ENCODE results near the gene NOXA1. TPM values are rescaled to one million over a fixed set of nuclear protein-coding genes. Genes with fewer than 3 reads are reported as not detected.
A peak's percentile ranks its signal among the peaks of the same experiment; 100 is the strongest.

The NOXA1 gene
- total RNA-seq, 4 donors from 2014 or later: 6.3 to 11.4 (median 10.1) TPM

GRCh38 chr9:137410891-137411249 lies 12.3 kb upstream of the NOXA1 start:
- Histone ChIP-seq H3K9me3 (no peaks in the 10 kb centered on the region), H3K27me3 (peaks cover 0 to 4% of the 10 kb centered on the region in 2 donors), H3K36me3 (peaks cover 0 to 3% (median 0%) of the 10 kb centered on the region in 3 donors), H3K27ac (peak overlapping the region in 2 of 4 donors; percentile 9 to 66), H3K4me1 (peaks cover 0 to 38% (median 29%) of the 10 kb centered on the region in 4 donors), H3K4me3 (no peak overlapping the region)
- TF ChIP-seq EP300 (IDR thresholded peaks at IDR 0.05): no peak
- no peak for TF ChIP-seq CTCF (IDR thresholded peaks at IDR 0.05)
- TF ChIP-seq POLR2A (IDR thresholded peaks at IDR 0.05): no peak
- 87 to 88% methylated on average over 3 of the region's 15 CpGs for WGBS, 2 donors
- no peak for DNase-seq (ENCODE audit: low spot score in 2 of 2)

GRCh38 chr9:137411260-137411644 lies 11.9 kb upstream of the NOXA1 start:
- H3K4me3 ChIP-seq: peak overlapping the region in 1 of 4 donors; percentile 7

GRCh38 chr9:137411645-137412380 lies 11.4 kb upstream of the NOXA1 start:
- peak overlapping the region; percentile 36 to 80 (median 64) for H3K27ac ChIP-seq
- no peaks in the 10 kb centered on the region for H3K9me3 ChIP-seq
- peaks cover 0 to 31% (median 23%) of the 10 kb centered on the region in 4 donors for H3K4me1 ChIP-seq
- WGBS, 2 donors: 24 to 29% methylated on average over 13 to 21 of the region's 30 CpGs
- TF ChIP-seq EP300 (IDR thresholded peaks at IDR 0.05): no peak
- no peak for TF ChIP-seq CTCF (IDR thresholded peaks at IDR 0.05)
- TF ChIP-seq POLR2A (IDR thresholded peaks at IDR 0.05): no peak
- H3K36me3 ChIP-seq: peaks cover 0 to 8% (median 0%) of the 10 kb centered on the region in 3 donors
- H3K4me3 ChIP-seq: peak overlapping the region in 1 of 4 donors; percentile 7
- DNase-seq (ENCODE audit: low spot score in 2 of 2): peak; percentile 59 to 69
- H3K27me3 ChIP-seq: peaks cover 0 to under 1% of the 10 kb centered on the region in 2 donors

More at GRCh38 chr9:137411260-137411644, 11.9 kb upstream of the NOXA1 start:
- 51% methylated on average over 12 of the region's 17 CpGs; no CpG with 5 or more reads in 1 of the 2 donors for WGBS, 2 donors
- peaks cover 0 to 4% of the 10 kb centered on the region in 2 donors for H3K27me3 ChIP-seq
- peaks cover 0 to 3% (median 0%) of the 10 kb centered on the region in 3 donors for H3K36me3 ChIP-seq
- no peak for TF ChIP-seq EP300 (IDR thresholded peaks at IDR 0.05)
- TF ChIP-seq POLR2A (IDR thresholded peaks at IDR 0.05): no peak
- no peak for TF ChIP-seq CTCF (IDR thresholded peaks at IDR 0.05)
- peak overlapping the region in 2 of 4 donors; percentile 9 to 66 for H3K27ac ChIP-seq
- peaks cover 0 to 36% (median 28%) of the 10 kb centered on the region in 4 donors for H3K4me1 ChIP-seq
- DNase-seq (ENCODE audit: low spot score in 2 of 2): no peak
- no peaks in the 10 kb centered on the region for H3K9me3 ChIP-seq

GRCh38 chr9:137412431-137412830 lies 10.8 kb upstream of the NOXA1 start:
- Histone ChIP-seq H3K36me3 (peaks cover 0 to 14% (median 0%) of the 10 kb centered on the region in 3 donors), H3K27ac (peak overlapping the region in 3 of 4 donors; percentile 61 to 80 (median 68)), H3K9me3 (no peaks in the 10 kb centered on the region), H3K27me3 (no peaks in the 10 kb centered on the region), H3K4me3 (no peak overlapping the region), H3K4me1 (peaks cover 0 to 25% (median 17%) of the 10 kb centered on the region in 4 donors)
- DNase-seq (ENCODE audit: low spot score in 2 of 2): no peak
- WGBS, 2 donors: 64 to 66% methylated on average over 9 to 10 of the region's 10 CpGs
- TF ChIP-seq POLR2A (IDR thresholded peaks at IDR 0.05): no peak
- TF ChIP-seq EP300 (IDR thresholded peaks at IDR 0.05): no peak
- no peak for TF ChIP-seq CTCF (IDR thresholded peaks at IDR 0.05)

GRCh38 chr9:137415451-137415850 lies 7.7 kb upstream of the NOXA1 start:
- Histone ChIP-seq H3K9me3 (no peaks in the 10 kb centered on the region), H3K36me3 (peaks cover 0 to 18% (median 0%) of the 10 kb centered on the region in 3 donors), H3K4me3 (no peak overlapping the region), H3K27ac (no peak overlapping the region), H3K27me3 (no peaks in the 10 kb centered on the region), H3K4me1 (peaks cover 0 to 19% (median 13%) of the 10 kb centered on the region in 4 donors)
- 91 to 94% methylated on average over 5 of the region's 5 CpGs for WGBS, 2 donors
- DNase-seq (ENCODE audit: low spot score in 2 of 2): no peak
- TF ChIP-seq POLR2A (IDR thresholded peaks at IDR 0.05) (no peak), EP300 (IDR thresholded peaks at IDR 0.05) (no peak), CTCF (IDR thresholded peaks at IDR 0.05) (no peak)
